NCI-H82 treated with DMSO at 0.1 percent for 48 hours (cell line): Measurements from ENCODE around the gene TBC1D1.
"Not testable (repeated sequence)": the region's sequence is repeated elsewhere in the genome, so short reads cannot be mapped to it uniquely, and the experiment has no call there.

Experiments
- DNase-seq: peaks from one replicate; lab custom pipeline; 2025; ENCODE audit not compliant: unreplicated experiment; lab: John Stamatoyannopoulos, UW

TBC1D1 gene

GRCh38 chr4:37922328-37922727 is 31.4 kb downstream of the TBC1D1 start:
- no peak for DNase-seq

GRCh38 chr4:37923089-37923488 is 32.2 kb downstream of the TBC1D1 start:
- not testable (repeated sequence) for DNase-seq

GRCh38 chr4:37924946-37925345 is 34.1 kb downstream of the TBC1D1 start:
- no peak for DNase-seq

GRCh38 chr4:37927434-37927833 is 36.5 kb downstream of the TBC1D1 start:
- no peak for DNase-seq

- no peak for DNase-seq
These were observed 37.8 kb downstream of the TBC1D1 start for GRCh38 chr4:37928426-37929416.

GRCh38 chr4:37934096-37934495 is 43.2 kb downstream of the TBC1D1 start:
- no peak for DNase-seq

GRCh38 chr4:37934609-37935008 is 43.7 kb downstream of the TBC1D1 start:
- DNase-seq, result no peak

GRCh38 chr4:37935026-37935425 is 44.1 kb downstream of the TBC1D1 start:
- DNase-seq, result no peak

GRCh38 chr4:37936889-37937498 is 46.1 kb downstream of the TBC1D1 start:
- DNase-seq, result no peak

GRCh38 chr4:37938208-37938607 is 47.3 kb downstream of the TBC1D1 start:
- no peak for DNase-seq

GRCh38 chr4:37946503-37947179 is 55.8 kb downstream of the TBC1D1 start:
- no peak for DNase-seq

GRCh38 chr4:37948542-37948941 is 57.7 kb downstream of the TBC1D1 start:
- no peak for DNase-seq

- DNase-seq, result no peak
These were observed 58.9 kb downstream of the TBC1D1 start for GRCh38 chr4:37949636-37950426.

GRCh38 chr4:37951461-37952352 is 60.8 kb downstream of the TBC1D1 start:
- DNase-seq, result no peak

GRCh38 chr4:37953156-37953555 is 62.3 kb downstream of the TBC1D1 start:
- DNase-seq, result no peak

GRCh38 chr4:37953620-37954293 is 62.9 kb downstream of the TBC1D1 start:
- DNase-seq, result no peak

GRCh38 chr4:37956941-37957340 is 66.1 kb downstream of the TBC1D1 start:
- DNase-seq, result no peak

GRCh38 chr4:37958932-37959331 is 68.0 kb downstream of the TBC1D1 start:
- DNase-seq, result no peak

- no peak for DNase-seq
These were observed 69.2 kb downstream of the TBC1D1 start, which contains the start of gene PTTG2 for GRCh38 chr4:37960098-37960497. TSS of gene PTTG2 (plus strand) at chr4:37960398. CDS start at chr4:37960435, 37 bp downstream.
